ENCODE data around the gene CHCHD1. TPM values are rescaled to one million over a fixed set of nuclear protein-coding genes. Genes with fewer than 3 reads are reported as not detected.
"Not testable (repeated sequence)": the region's sequence is repeated elsewhere in the genome, so short reads cannot be mapped to it uniquely, and the experiment has no call there.

The CHCHD1 gene
- polyA plus RNA-seq, 2 of the 4 experiments (the other 2 are of a cell fraction) = 75.4 to 80.6 TPM

- no peak for TF ChIP-seq EP300 (IDR thresholded peaks at IDR 0.05)
- no peak for TF ChIP-seq HES2 (IDR thresholded peaks at IDR 0.05)
- TF ChIP-seq CTCF (IDR thresholded peaks at IDR 0.05) = no peak
- TF ChIP-seq EHF (CRISPR knock-in tag; IDR thresholded peaks at IDR 0.05) = no peak
- TF ChIP-seq HOXB13 (CRISPR knock-in tag; IDR thresholded peaks at IDR 0.05; ENCODE audit: low read depth) = no peak
- no peak for TF ChIP-seq NPAS2 (CRISPR knock-in tag; IDR thresholded peaks at IDR 0.05; ENCODE audit: borderline replicate concordance)
- 94% methylated on average over 20 of the region's 22 CpGs for WGBS (ENCODE audit: missing lambda C conversion rate)
- Histone ChIP-seq H3K4me1 (peaks cover 11% of the 10 kb centered on the region; the same call in 1 of the 3 replicates), H3K9me3 (no peaks in the 10 kb centered on the region), H3K4me2 (no peak overlapping the region), H3K27ac (no peak overlapping the region), H3K4me3 (no peak overlapping the region)
- no peak for FAIRE-seq
- DNase-seq (ENCODE audit: low read depth in 1 of 2, low spot score in 1 of 2) = no peak
- POLR2A ChIA-PET = no interaction called here
- CTCF ChIA-PET = no interaction called here
- ATAC-seq = no peak
These were observed 9.2 kb downstream of the CHCHD1 start for GRCh38 chr10:73790886-73791625.

GRCh38 chr10:73791871-73792400 is 10.1 kb downstream of the CHCHD1 start:
- FAIRE-seq = no peak
- Histone ChIP-seq H3K4me3 (no peak overlapping the region), H3K4me2 (no peak overlapping the region), H3K27ac (no peak overlapping the region), H3K9me3 (no peaks in the 10 kb centered on the region), H3K4me1 (0 out of 3 replicates have a peak, but pooled peaks cover 5% of the 10 kb centered on the region)
- 97% methylated on average over 17 of the region's 26 CpGs for WGBS (ENCODE audit: missing lambda C conversion rate)
- no peak for ATAC-seq
- POLR2A ChIA-PET = no interaction called here
- no peak for DNase-seq (ENCODE audit: low read depth in 1 of 2, low spot score in 1 of 2)
- no peak for TF ChIP-seq HES2 (IDR thresholded peaks at IDR 0.05)
- TF ChIP-seq SREBF2 (IDR thresholded peaks at IDR 0.05) = no peak
- TF ChIP-seq RARB (CRISPR knock-in tag; IDR thresholded peaks at IDR 0.05) = no peak
- CTCF ChIA-PET = no interaction called here

- WGBS (ENCODE audit: missing lambda C conversion rate) = 87% methylated on average over 4 of the region's 5 CpGs
- DNase-seq (ENCODE audit: low read depth in 1 of 2, low spot score in 1 of 2) (no peak), ATAC-seq (no peak), FAIRE-seq (no peak)
- ChIA-PET POLR2A (interaction anchor here (1.2 kb wide), 1 partner anchor 50 kb away, joined by 4 read pairs; no protein-coding TSS in a partner anchor), CTCF (interaction anchor here (1.2 to 2.1 kb wide), 3 partner anchors 8 to 87 kb away, joined by 3 to 8 read pairs (median 3); partner anchors contain the start of gene ZSWIM8)
- no peaks in the 10 kb centered on the region for H3K9me3 ChIP-seq
- no peak overlapping the region for H3K4me2 ChIP-seq
- H3K27ac ChIP-seq = no peak overlapping the region
- H3K4me1 ChIP-seq = no peaks in the 10 kb centered on the region
- H3K4me3 ChIP-seq = no peak overlapping the region
- TF ChIP-seq ATOH8 (CRISPR knock-in tag; IDR thresholded peaks at IDR 0.05; ENCODE audit: low read depth) (no peak), ZNF302 (CRISPR knock-in tag; IDR thresholded peaks at IDR 0.05) (no peak), CHD2 (IDR thresholded peaks at IDR 0.05; ENCODE audit: low read length, partially characterized antibody) (no peak), RARB (CRISPR knock-in tag; IDR thresholded peaks at IDR 0.05) (no peak), CHD4 (IDR thresholded peaks at IDR 0.05; ENCODE audit: borderline replicate concordance) (no peak), EP300 (IDR thresholded peaks at IDR 0.05) (no peak), TFCP2L1 (CRISPR knock-in tag; IDR thresholded peaks at IDR 0.05) (no peak), HMGXB4 (CRISPR knock-in tag; IDR thresholded peaks at IDR 0.05; ENCODE audit: borderline replicate concordance) (no peak), MAFK (IDR thresholded peaks at IDR 0.05; ENCODE audit: partially characterized antibody) (no peak), ZSCAN20 (CRISPR knock-in tag; IDR thresholded peaks at IDR 0.05) (no peak)
These were observed 11.6 kb downstream of the CHCHD1 start for GRCh38 chr10:73793456-73793855.

- not testable (repeated sequence) for FAIRE-seq; ATAC-seq; H3K4me3 ChIP-seq; H3K4me1 ChIP-seq; DNase-seq (ENCODE audit: low read depth in 1 of 2, low spot score in 1 of 2); H3K9me3 ChIP-seq; H3K27ac ChIP-seq; H3K4me2 ChIP-seq
- 91% methylated on average over 10 of the region's 10 CpGs for WGBS (ENCODE audit: missing lambda C conversion rate)
- ChIA-PET POLR2A (interaction anchor here (0.8 to 1.6 kb wide), 3 partner anchors 10 to 17 kb away, joined by 3 to 5 read pairs (median 4); partner anchors contain the start of gene ZSWIM8), CTCF (interaction anchor here (0.7 to 1.8 kb wide), 4 partner anchors 13 to 22 kb away, joined by 3 read pairs; no protein-coding TSS in a partner anchor)
These were observed 13.6 kb downstream of the CHCHD1 start for GRCh38 chr10:73795491-73795890.

- H3K4me3 ChIP-seq; ATAC-seq; H3K4me2 ChIP-seq; H3K9me3 ChIP-seq; H3K27ac ChIP-seq; POLR2A ChIA-PET; DNase-seq (ENCODE audit: low read depth in 1 of 2, low spot score in 1 of 2); FAIRE-seq; H3K4me1 ChIP-seq: not testable (repeated sequence)
- 92% methylated on average over 8 of the region's 8 CpGs for WGBS (ENCODE audit: missing lambda C conversion rate)
- CTCF ChIA-PET = interaction anchor here (0.6 to 1.8 kb wide), 3 partner anchors 13 to 54 kb away, joined by 3 read pairs; no protein-coding TSS in a partner anchor
These were observed 14.2 kb downstream of the CHCHD1 start for GRCh38 chr10:73796035-73796434.

Measured in A549 (cell line).